ENCODE measurements around the gene CLEC7A. TPM values are rescaled to one million over a fixed set of nuclear protein-coding genes. Genes with fewer than 3 reads are reported as not detected.
A peak's percentile ranks its signal among the peaks of the same experiment; 100 is the strongest.

The CLEC7A gene
- total RNA-seq, 1 donor from 2014 or later, result 6.0 TPM

GRCh38 chr12:10154145-10154496 is 24.1 kb upstream of the CLEC7A start:
- peaks cover 0 to 3% of the 10 kb centered on the region in 2 donors for H3K4me1 ChIP-seq
- H3K27me3 ChIP-seq, result no peaks in the 10 kb centered on the region
- H3K9me3 ChIP-seq, result no peaks in the 10 kb centered on the region
- H3K4me3 ChIP-seq, result peak overlapping the region; percentile 65 to 79
- no peak for DNase-seq (ENCODE audit: low spot score in 2 of 2)
- TF ChIP-seq, protein P1, sequence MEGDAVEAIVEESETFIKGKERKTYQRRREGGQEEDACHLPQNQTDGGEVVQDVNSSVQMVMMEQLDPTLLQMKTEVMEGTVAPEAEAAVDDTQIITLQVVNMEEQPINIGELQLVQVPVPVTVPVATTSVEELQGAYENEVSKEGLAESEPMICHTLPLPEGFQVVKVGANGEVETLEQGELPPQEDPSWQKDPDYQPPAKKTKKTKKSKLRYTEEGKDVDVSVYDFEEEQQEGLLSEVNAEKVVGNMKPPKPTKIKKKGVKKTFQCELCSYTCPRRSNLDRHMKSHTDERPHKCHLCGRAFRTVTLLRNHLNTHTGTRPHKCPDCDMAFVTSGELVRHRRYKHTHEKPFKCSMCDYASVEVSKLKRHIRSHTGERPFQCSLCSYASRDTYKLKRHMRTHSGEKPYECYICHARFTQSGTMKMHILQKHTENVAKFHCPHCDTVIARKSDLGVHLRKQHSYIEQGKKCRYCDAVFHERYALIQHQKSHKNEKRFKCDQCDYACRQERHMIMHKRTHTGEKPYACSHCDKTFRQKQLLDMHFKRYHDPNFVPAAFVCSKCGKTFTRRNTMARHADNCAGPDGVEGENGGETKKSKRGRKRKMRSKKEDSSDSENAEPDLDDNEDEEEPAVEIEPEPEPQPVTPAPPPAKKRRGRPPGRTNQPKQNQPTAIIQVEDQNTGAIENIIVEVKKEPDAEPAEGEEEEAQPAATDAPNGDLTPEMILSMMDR (IDR thresholded peaks at IDR 0.05), result no peak
- H3K36me3 ChIP-seq, result no peaks in the 10 kb centered on the region
- H3K27ac ChIP-seq, result peak overlapping the region in 1 of 2 donors; percentile 77
- intact Hi-C loops (cut with DNase I), result loop anchor here (10.0 kb wide), 1 partner anchor 211 kb away; no protein-coding TSS in a partner anchor

DNA sequence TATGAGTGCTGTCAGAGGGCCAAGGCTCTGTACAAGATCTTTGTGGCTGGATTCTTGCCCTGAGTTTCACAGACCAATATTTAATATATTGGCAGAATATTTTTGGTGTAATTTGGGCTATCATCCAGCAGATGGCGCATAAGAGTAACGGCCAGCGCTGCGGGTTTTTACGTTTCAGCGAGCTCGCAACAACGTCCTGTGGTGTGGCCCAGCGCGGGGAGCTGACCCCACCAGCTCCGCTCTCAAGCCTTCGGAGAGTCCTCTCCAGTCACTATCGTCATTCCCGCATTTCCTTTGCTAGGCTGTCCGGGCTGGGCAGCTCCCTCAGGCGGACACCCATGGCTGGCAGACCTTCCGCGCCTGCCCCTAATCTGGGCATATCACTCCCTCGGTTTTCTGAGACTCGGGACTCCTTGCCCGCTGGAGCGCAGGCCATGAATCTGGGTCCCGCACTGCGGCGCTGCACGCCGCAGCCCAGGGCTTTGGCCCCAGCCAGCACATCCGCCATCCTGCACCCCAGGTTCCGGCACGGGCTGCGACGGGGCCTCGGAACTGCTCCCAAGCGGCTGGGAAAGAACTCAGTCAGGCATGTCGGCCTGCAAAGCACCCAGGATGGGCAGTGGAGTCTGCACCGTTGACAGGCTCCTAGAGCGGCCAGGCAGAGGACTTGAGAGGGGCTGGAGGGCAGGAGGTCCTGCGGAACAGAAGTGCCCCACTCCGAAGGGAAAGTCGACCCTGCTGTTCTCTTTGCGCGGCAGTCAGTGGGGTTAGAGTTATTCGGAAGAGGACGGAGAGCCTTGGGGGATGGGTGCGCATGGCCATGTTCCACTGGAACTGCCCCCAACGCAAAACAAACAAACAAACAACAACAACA is 23.5 kb upstream of the CLEC7A start:
- no peaks in the 10 kb centered on the region for H3K9me3 ChIP-seq
- peak overlapping the region; percentile 65 to 79 for H3K4me3 ChIP-seq
- intact Hi-C loops (cut with DNase I), result loop anchor here (1.0 to 10.0 kb wide), 2 partner anchors 37 to 211 kb away; no protein-coding TSS in a partner anchor
- H3K27me3 ChIP-seq, result no peaks in the 10 kb centered on the region
- TF ChIP-seq, protein P1 (IDR thresholded peaks at IDR 0.05), result peak; percentile 66 to 78 (median 76)
- DNase-seq (ENCODE audit: low spot score in 2 of 2), result peak in 1 of 2 donors; percentile 84
- peak overlapping the region; percentile 75 to 77 for H3K27ac ChIP-seq
- H3K36me3 ChIP-seq, result no peaks in the 10 kb centered on the region
- H3K4me1 ChIP-seq, result peaks cover 0 to 3% of the 10 kb centered on the region in 2 donors

DNA sequence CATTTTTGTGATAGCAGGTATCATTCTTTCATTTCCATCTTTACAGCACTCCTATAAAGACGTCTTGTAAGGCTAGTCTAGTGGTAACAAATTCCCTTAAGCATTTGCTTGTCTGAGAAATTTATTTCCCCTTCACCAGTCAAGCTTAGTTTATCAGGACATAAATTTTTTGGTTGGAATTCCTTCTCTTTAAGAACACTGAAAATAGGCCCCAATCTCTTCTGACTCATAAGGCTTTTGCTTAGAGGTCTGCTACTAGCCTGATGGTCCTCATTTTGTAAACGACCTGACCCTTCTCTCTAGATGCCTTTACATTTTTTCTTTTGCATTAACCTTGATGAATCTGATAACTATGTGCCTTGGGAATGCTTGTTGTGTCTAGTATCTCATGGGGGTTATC is 21.6 kb upstream of the CLEC7A start:
- H3K9me3 ChIP-seq, result no peaks in the 10 kb centered on the region
- no peaks in the 10 kb centered on the region for H3K27me3 ChIP-seq
- peaks cover 0 to 3% of the 10 kb centered on the region in 2 donors for H3K4me1 ChIP-seq
- TF ChIP-seq, protein P1 (IDR thresholded peaks at IDR 0.05), result no peak
- no peak overlapping the region for H3K4me3 ChIP-seq
- no peak for DNase-seq (ENCODE audit: low spot score in 2 of 2)
- H3K36me3 ChIP-seq, result no peaks in the 10 kb centered on the region
- intact Hi-C loops (cut with DNase I), result loop anchor here (10.0 kb wide), 1 partner anchor 213 kb away; no protein-coding TSS in a partner anchor
- H3K27ac ChIP-seq, result no peak overlapping the region

DNA sequence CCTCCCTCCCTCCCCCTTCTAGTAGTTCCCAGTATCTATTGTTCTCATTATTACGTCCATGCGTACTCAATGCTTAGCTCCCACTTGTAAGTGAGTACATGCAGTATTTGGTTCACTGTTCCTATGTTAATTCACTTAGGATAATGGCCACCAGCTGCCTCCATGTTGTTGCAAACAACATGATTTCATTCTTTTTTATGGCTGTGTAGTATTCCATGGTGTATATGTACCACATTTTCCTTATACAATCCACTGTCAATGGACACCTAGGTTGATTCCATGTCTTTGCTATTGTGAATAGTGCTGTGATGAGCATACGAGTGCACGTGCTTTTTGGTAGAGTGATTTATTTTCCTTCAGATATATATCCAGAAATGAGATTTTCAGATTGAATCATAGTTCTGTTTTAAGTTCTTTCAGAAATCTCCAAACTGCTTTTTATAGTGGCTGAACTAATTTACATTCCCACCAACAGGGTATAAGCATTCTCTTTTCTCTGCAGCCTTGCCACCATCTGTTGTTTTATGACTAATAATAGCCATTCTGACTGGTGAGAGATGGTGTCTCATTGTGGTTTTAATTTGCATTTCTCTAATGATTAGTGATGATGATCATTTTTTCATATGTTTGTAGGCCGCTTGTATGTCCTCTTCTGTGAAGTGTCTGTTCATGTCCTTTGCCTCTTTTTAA is 17.9 kb upstream of the CLEC7A start:
- H3K4me3 ChIP-seq, result no peak overlapping the region
- TF ChIP-seq, protein P1 (IDR thresholded peaks at IDR 0.05), result no peak
- H3K9me3 ChIP-seq, result no peaks in the 10 kb centered on the region
- no peak for DNase-seq (ENCODE audit: low spot score in 2 of 2)
- H3K4me1 ChIP-seq, result peaks cover 0 to under 1% of the 10 kb centered on the region in 2 donors
- H3K27ac ChIP-seq, result no peak overlapping the region
- no peaks in the 10 kb centered on the region for H3K36me3 ChIP-seq
- H3K27me3 ChIP-seq, result no peaks in the 10 kb centered on the region
- intact Hi-C loops (cut with DNase I), result no loop called here

DNA sequence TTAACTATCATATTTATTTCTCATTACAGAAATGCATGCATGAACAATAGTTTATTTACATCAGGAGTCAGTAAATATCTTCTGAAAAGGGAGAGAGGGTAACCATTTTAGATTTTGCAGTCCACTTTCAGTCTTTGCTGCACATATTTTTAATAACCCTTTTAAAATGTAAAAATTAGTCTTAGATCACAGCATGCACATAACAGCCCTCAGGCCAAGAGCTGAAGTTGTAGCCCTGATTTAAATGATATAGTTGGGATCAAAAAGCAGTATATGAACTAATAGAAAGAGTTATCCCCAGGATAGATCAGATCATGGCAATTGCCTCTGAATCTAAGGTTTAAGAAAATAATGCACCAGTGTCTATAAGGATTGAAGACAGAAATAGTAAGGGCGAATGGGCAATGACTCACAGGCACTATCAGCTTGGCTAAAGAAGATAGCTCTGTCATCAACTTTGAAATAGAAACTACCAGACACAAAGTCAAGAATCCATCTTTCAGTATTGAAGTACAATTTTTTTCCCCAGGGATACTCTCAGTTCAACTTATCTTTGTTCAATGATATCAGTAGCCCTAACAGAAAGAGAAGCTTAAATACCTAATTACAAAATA is 13.1 kb upstream of the CLEC7A start:
- intact Hi-C loops (cut with DNase I), result loop anchor here (5.0 kb wide), 1 partner anchor 391 kb away; no protein-coding TSS in a partner anchor
- TF ChIP-seq, protein P1 (IDR thresholded peaks at IDR 0.05), result no peak

More for the DNA sequence above, 13.1 kb upstream of the CLEC7A start:
- DNase-seq (ENCODE audit: low spot score in 2 of 2), result no peak
- no peaks in the 10 kb centered on the region for H3K9me3 ChIP-seq
- no peaks in the 10 kb centered on the region for H3K36me3 ChIP-seq
- H3K27ac ChIP-seq, result no peak overlapping the region
- H3K4me3 ChIP-seq, result no peak overlapping the region
- H3K27me3 ChIP-seq, result no peaks in the 10 kb centered on the region
- H3K4me1 ChIP-seq, result no peaks in the 10 kb centered on the region

Data from ascending aorta (tissue), 2 donors.